OCI-LY7 (cell line): ENCODE data around the gene GNB1L. TPM values are rescaled to one million over a fixed set of nuclear protein-coding genes. Genes with fewer than 3 reads are reported as not detected.

ENCODE experiments used
- BruUV-seq: library from RNA; stranded (reverse); fragments of 400-500 nt; replicated peaks from 2 replicates; lab custom pipeline; 2021; lab: Mats Ljungman, UMichigan
- CTCF ChIA-PET: fragments of 300-600 bp; sonication (Branson Sonifier 250); formaldehyde crosslinking; loops from one replicate; lab custom pipeline; 2022; ENCODE audit warnings: antibody characterized with exemption; ENCODE audit not compliant: unreplicated experiment; lab: Charles Lee
- POLR2A ChIA-PET: fragments of 300-600 bp; sonication (Branson Sonifier 250); formaldehyde crosslinking; loops from one replicate; lab custom pipeline; 2022; ENCODE audit warnings: antibody characterized with exemption; lab: Charles Lee
- DNase-seq: peaks from one replicate; pipeline ENCODE4 v3.0.0-alpha.2; 2015; ENCODE audit warnings: low spot score
- H2AFZ ChIP-seq: fragments of 200-600 bp; sonication (generic), shearing (Covaris generic); 2 replicates; pipeline ENCODE4 v1.6.1; 2014; ENCODE audit warnings: mild to moderate bottlenecking, antibody characterized with exemption, low read length, moderate library complexity
- H3K27ac ChIP-seq: fragments of 200-600 bp; sonication (generic); 2 replicates; pipeline ENCODE4 v1.5.1; 2014; ENCODE audit warnings: mixed run types, low read depth, mild to moderate bottlenecking, moderate library complexity, low read length, inconsistent platforms; ENCODE audit not compliant: poor library complexity, severe bottlenecking
- H3K36me3 ChIP-seq: fragments of 200-600 bp; sonication (generic); 2 replicates; pipeline ENCODE4 v1.6.1; 2014; ENCODE audit warnings: mild to moderate bottlenecking, antibody characterized with exemption, low read length, moderate library complexity, mixed read lengths; ENCODE audit not compliant: insufficient read depth
- H3K4me1 ChIP-seq: fragments of 200-600 bp; sonication (generic); 2 replicates; pipeline ENCODE4 v1.5.1; 2014; ENCODE audit warnings: mild to moderate bottlenecking, low read length; ENCODE audit not compliant: insufficient read depth, poor library complexity, severe bottlenecking
- H3K4me2 ChIP-seq: fragments of 200-600 bp; sonication (generic); 2 replicates; pipeline ENCODE4 v1.6.1; 2014; ENCODE audit warnings: mild to moderate bottlenecking, low read length
- H3K4me3 ChIP-seq: fragments of 200-600 bp; sonication (generic); 2 replicates; pipeline ENCODE4 v1.5.1; 2014; ENCODE audit warnings: mild to moderate bottlenecking, low read depth, low read length; ENCODE audit not compliant: poor library complexity, severe bottlenecking
- H3K79me2 ChIP-seq: fragments of 200-600 bp; sonication (generic); 2 replicates; pipeline ENCODE4 v1.6.1; 2016; ENCODE audit warnings: low read depth, mild to moderate bottlenecking, low read length, moderate library complexity, mixed read lengths; ENCODE audit not compliant: insufficient read depth
- H3K9me2 ChIP-seq: fragments of 200-600 bp; sonication (generic); 2 replicates; pipeline ENCODE4 v1.6.1; 2016; ENCODE audit warnings: mild to moderate bottlenecking, low read length, mixed read lengths; ENCODE audit not compliant: insufficient read depth
- H3K9me3 ChIP-seq: fragments of 200-600 bp; sonication (generic); 2 replicates; pipeline ENCODE4 v1.6.1; 2014; ENCODE audit warnings: mild to moderate bottlenecking, mixed run types, low read length, mixed read lengths
- H4K20me1 ChIP-seq: fragments of 200-600 bp; sonication (generic); 2 replicates; pipeline ENCODE4 v1.6.1; 2014; ENCODE audit warnings: mild to moderate bottlenecking, antibody characterized with exemption, low read length, moderate library complexity, mixed read lengths; ENCODE audit not compliant: insufficient read depth
- EZH2phosphoT487 ChIP-seq: fragments of 200-600 bp; sonication (generic); IDR thresholded peaks from 2 replicates; pipeline ENCODE4 v1.6.1; 2018; ENCODE audit warnings: low read depth, borderline replicate concordance, mild to moderate bottlenecking, mixed run types, antibody characterized with exemption, low read length, moderate library complexity, mixed read lengths
- intact Hi-C: fragments of 100-400 bp; cut with micrococcal nuclease; formaldehyde crosslinking; loops from one replicate; pipeline ENCODE4 v1.10.0; 2022; ENCODE audit not compliant: unreplicated experiment
- total RNA-seq, 2 experiments: library from RNA; depleted of rRNA in 1 of 2; stranded (reverse); fragments of >200 nt in 1 of 2; shearing (Covaris generic) in 1 of 2; gene quantifications; 2 replicates each; pipeline ENCODE4 v1.2.3, GENCODE V29; 2014 to 2022
- TF ChIP-seq, protein P1 (sequence below): fragments of 200-600 bp; sonication (generic); conservative IDR thresholded peaks from 2 replicates; pipeline ENCODE4 v1.5.1; 2014; ENCODE audit warnings: mild to moderate bottlenecking, antibody characterized with exemption, low read length, moderate library complexity, mixed read lengths

Gene GNB1L
- total RNA-seq, 2 experiments from 2014 or later = 13.1 to 26.7 TPM

DNA sequence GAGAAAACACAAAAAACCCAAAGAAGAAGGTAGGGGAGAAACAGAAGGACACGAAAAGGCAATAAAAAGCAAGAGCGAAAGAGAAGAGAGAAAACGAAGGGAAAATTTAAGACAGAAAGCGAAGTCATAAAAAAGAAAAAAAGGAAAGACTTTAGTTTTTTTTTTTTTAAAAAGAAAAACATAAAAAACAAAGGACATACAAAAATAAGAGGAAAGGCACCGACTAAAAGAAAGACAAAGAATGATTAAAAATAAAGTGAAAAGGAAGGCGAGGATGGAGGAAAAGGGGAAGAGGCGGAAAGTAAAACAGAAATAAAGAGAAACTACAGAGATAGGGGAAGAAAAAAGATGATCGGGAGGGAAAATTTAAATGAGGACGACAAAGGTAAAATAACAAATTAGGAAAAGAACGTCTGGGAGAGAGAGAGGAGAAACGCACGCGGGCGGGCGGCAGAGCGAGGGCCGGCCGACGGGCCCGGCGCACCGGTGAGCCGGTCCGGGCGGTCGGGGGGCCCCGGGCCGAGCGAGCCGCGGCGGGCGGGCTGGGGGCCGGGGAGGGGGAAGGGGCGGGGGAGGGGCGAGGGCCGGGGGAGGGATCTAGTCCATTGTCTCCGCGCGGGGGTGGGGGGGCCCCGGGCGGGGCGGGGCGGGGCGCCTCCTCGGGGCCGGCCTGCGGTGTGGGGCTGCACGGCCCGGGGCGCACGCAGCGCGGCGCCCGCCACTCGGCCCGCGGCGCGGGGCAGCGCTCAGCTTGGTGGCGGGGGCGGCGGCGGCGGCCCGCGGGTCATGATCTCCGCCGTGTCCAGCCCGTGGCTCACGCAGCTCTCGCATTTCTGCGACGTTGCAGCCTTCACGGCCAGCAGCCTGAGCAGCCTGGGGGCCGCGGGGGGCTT is 94.4 kb downstream of the GNB1L start, which contains the start of gene TBX1:
TSS of gene TBX1 (plus strand) at position 721 of the 893 bp plus-strand sequence. CDS start at position 787, 66 bp downstream.
- H4K20me1 ChIP-seq = no peaks in the 10 kb centered on the region
- ChIA-PET CTCF (no interaction called here), POLR2A (no interaction called here)
- H3K79me2 ChIP-seq = no peaks in the 10 kb centered on the region
- TF ChIP-seq, protein P1, sequence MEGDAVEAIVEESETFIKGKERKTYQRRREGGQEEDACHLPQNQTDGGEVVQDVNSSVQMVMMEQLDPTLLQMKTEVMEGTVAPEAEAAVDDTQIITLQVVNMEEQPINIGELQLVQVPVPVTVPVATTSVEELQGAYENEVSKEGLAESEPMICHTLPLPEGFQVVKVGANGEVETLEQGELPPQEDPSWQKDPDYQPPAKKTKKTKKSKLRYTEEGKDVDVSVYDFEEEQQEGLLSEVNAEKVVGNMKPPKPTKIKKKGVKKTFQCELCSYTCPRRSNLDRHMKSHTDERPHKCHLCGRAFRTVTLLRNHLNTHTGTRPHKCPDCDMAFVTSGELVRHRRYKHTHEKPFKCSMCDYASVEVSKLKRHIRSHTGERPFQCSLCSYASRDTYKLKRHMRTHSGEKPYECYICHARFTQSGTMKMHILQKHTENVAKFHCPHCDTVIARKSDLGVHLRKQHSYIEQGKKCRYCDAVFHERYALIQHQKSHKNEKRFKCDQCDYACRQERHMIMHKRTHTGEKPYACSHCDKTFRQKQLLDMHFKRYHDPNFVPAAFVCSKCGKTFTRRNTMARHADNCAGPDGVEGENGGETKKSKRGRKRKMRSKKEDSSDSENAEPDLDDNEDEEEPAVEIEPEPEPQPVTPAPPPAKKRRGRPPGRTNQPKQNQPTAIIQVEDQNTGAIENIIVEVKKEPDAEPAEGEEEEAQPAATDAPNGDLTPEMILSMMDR = no peak
- 0 out of 2 replicates have a peak, but pooled peaks have one; percentile 90 for TF ChIP-seq EZH2phosphoT487
- no peaks in the 10 kb centered on the region for H3K36me3 ChIP-seq
- no peak within 1 kb of the TSS for H3K4me3 ChIP-seq
- no peaks in the 10 kb centered on the region for H3K9me2 ChIP-seq
- DNase-seq = no peak
- no TSS peak for BruUV-seq
- no peak within 1 kb of the TSS for H3K27ac ChIP-seq
- intact Hi-C loops = no loop called here
- no peak within 1 kb of the TSS for H3K4me2 ChIP-seq
- H3K4me1 ChIP-seq = peaks cover 24% of the 10 kb centered on the region
- H2AFZ ChIP-seq = no peak within 1 kb of the TSS
- no peaks in the 10 kb centered on the region for H3K9me3 ChIP-seq

DNA sequence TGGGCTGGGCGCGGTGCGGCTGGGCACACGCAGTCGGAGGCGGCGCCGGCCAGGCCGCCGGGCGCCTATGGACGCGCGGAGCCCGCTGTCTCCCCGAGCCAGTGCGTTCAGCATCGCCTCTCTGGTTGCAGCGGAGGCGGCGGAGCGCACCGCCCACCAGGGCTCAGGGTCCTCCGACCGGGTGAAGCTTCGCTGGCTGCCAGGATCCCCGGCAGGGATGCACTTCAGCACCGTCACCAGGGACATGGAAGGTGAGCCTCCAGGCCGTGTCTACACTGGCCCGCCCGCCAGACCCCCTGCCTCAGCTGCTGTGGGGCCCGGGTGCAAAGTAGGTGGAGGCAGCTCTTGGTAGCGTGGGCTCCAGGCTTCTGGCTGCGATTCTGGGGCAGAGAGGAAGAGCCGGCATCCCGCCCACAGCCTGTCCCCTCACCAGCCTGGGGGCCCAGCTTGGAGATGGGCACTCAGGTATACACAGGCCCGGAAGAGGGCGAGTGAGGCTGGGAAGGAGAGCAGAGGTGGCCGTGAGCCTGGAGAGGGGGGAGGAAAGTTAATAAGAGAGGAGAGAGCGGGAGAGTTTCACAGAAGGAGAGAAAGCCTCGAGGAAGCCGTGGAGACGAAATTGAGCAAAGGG is 95.1 kb downstream of the GNB1L start:
- BruUV-seq = no TSS peak
- intact Hi-C loops = no loop called here
- no peak overlapping the region for H3K27ac ChIP-seq

More for the DNA sequence above, 95.1 kb downstream of the GNB1L start:
- Histone ChIP-seq H3K9me3 (no peaks in the 10 kb centered on the region), H4K20me1 (no peaks in the 10 kb centered on the region), H3K9me2 (no peaks in the 10 kb centered on the region), H3K4me3 (no peak overlapping the region), H3K4me1 (peaks cover 24% of the 10 kb centered on the region), H3K4me2 (no peak overlapping the region), H2AFZ (no peak overlapping the region), H3K79me2 (no peaks in the 10 kb centered on the region), H3K36me3 (no peaks in the 10 kb centered on the region)
- DNase-seq = no peak
- TF ChIP-seq, protein P1 = no peak
- TF ChIP-seq EZH2phosphoT487 = no peak
- POLR2A ChIA-PET = no interaction called here
- CTCF ChIA-PET = no interaction called here
